ENCODE measurements around the gene FBXO40.
A peak's percentile ranks its signal among the peaks of the same experiment; 100 is the strongest.
"Not testable (repeated sequence)": the region's sequence is repeated elsewhere in the genome, so short reads cannot be mapped to it uniquely, and the experiment has no call there.

The FBXO40 gene

GRCh38 chr3:121592856-121593702 lies at the start of gene FBXO40:
FBXO40 (plus strand) TSS chr3:121593379; CDS start chr3:121620576, 27,197 bp downstream.
- DNase-seq (ENCODE audit: low read depth in 2 of 2): no peak

- no peak for DNase-seq (ENCODE audit: low read depth in 2 of 2)
These were observed 48.1 kb upstream of the FBXO40 start for GRCh38 chr3:121545049-121545573.

- DNase-seq (ENCODE audit: low read depth in 2 of 2): peak; percentile 77 to 81
These were observed 47.4 kb upstream of the FBXO40 start, which contains the start of gene POLQ for GRCh38 chr3:121545574-121546455. POLQ (minus strand) TSS chr3:121545988; CDS start chr3:121545877, 111 bp downstream.

GRCh38 chr3:121552379-121552778 lies 40.8 kb upstream of the FBXO40 start:
- no peak for DNase-seq (ENCODE audit: low read depth in 2 of 2)

- no peak for DNase-seq (ENCODE audit: low read depth in 2 of 2)
These were observed 40.4 kb upstream of the FBXO40 start for GRCh38 chr3:121552797-121553196.

GRCh38 chr3:121557426-121557934 lies 35.7 kb upstream of the FBXO40 start:
- DNase-seq (ENCODE audit: low read depth in 2 of 2): no peak

- DNase-seq (ENCODE audit: low read depth in 2 of 2): no peak
These were observed 31.0 kb upstream of the FBXO40 start for GRCh38 chr3:121562148-121562547.

GRCh38 chr3:121566773-121567172 lies 26.4 kb upstream of the FBXO40 start:
- DNase-seq (ENCODE audit: low read depth in 2 of 2): no peak

- DNase-seq (ENCODE audit: low read depth in 2 of 2): no peak
These were observed 25.5 kb upstream of the FBXO40 start, which contains the start of gene ARGFX for GRCh38 chr3:121567649-121568048. ARGFX (plus strand) TSS chr3:121567949; CDS start chr3:121570714, 2,765 bp downstream.

GRCh38 chr3:121574449-121574848 lies 18.7 kb upstream of the FBXO40 start:
- DNase-seq (ENCODE audit: low read depth in 2 of 2): no peak

- no peak for DNase-seq (ENCODE audit: low read depth in 2 of 2)
These were observed 11.5 kb upstream of the FBXO40 start for GRCh38 chr3:121581691-121582090.

- DNase-seq (ENCODE audit: low read depth in 2 of 2): no peak
These were observed 8.8 kb upstream of the FBXO40 start for GRCh38 chr3:121584418-121584817.

- not testable (repeated sequence) for DNase-seq (ENCODE audit: low read depth in 2 of 2)
These were observed 627 bp downstream of the FBXO40 start for GRCh38 chr3:121593806-121594205.

GRCh38 chr3:121594850-121595249 lies 1.7 kb downstream of the FBXO40 start:
- DNase-seq (ENCODE audit: low read depth in 2 of 2): no peak

- DNase-seq (ENCODE audit: low read depth in 2 of 2): no peak
These were observed 2.7 kb downstream of the FBXO40 start for GRCh38 chr3:121595765-121596406.

GRCh38 chr3:121598564-121598963 lies 5.4 kb downstream of the FBXO40 start:
- DNase-seq (ENCODE audit: low read depth in 2 of 2): no peak

- DNase-seq (ENCODE audit: low read depth in 2 of 2): not testable (repeated sequence)
These were observed 6.7 kb downstream of the FBXO40 start for GRCh38 chr3:121599900-121600299.

GRCh38 chr3:121601212-121601812 lies 8.1 kb downstream of the FBXO40 start:
- no peak for DNase-seq (ENCODE audit: low read depth in 2 of 2)

- DNase-seq (ENCODE audit: low read depth in 2 of 2): no peak
These were observed 11.6 kb downstream of the FBXO40 start for GRCh38 chr3:121604759-121605158.

- no peak for DNase-seq (ENCODE audit: low read depth in 2 of 2)
These were observed 12.9 kb downstream of the FBXO40 start for GRCh38 chr3:121606106-121606505.

- DNase-seq (ENCODE audit: low read depth in 2 of 2): no peak
These were observed 26.5 kb downstream of the FBXO40 start for GRCh38 chr3:121619691-121620090.

Data from stimulated activated CD4-positive, alpha-beta T cell treated with anti-CD3 and anti-CD28 coated beads, Interleukin-12 subunit alpha, Interleukin-12 subunit beta, amount 100 ng/mL, for 24 hours (primary cell).